Stimulated activated naive CD8-positive, alpha-beta T cell treated with anti-CD3 and anti-CD28 coated beads, Interleukin-15, amount 100 ng/mL, for 72 hours (primary cell): ENCODE results near the gene TRIP12.
A peak's percentile ranks its signal among the peaks of the same experiment; 100 is the strongest.
"Not testable (repeated sequence)": the region's sequence is repeated elsewhere in the genome, so short reads cannot be mapped to it uniquely, and the experiment has no call there.

Experiments
- ATAC-seq: fragments of 150-1000 bp; cut with Tn5 transposase; 2 replicates; pipeline ENCODE4 v1.10.0; 2021; ENCODE audit warnings: mild to moderate bottlenecking, moderate library complexity
- DNase-seq, 2 donors: peaks; one replicate each; pipeline ENCODE4 v3.0.0; 2021 to 2022
- H3K27ac Mint-ChIP-seq, 2 donors: one replicate each; pipeline ENCODE4 v1.8.0; 2022; ENCODE audit warnings: mild to moderate bottlenecking in 2 of 2, mixed read lengths in 2 of 2, moderate library complexity in 2 of 2
- H3K27me3 Mint-ChIP-seq: one replicate; pipeline ENCODE4 v1.8.0; 2022; ENCODE audit warnings: mixed read lengths
- H3K4me1 Mint-ChIP-seq: one replicate; pipeline ENCODE4 v1.8.0; 2022; ENCODE audit warnings: mild to moderate bottlenecking, mixed read lengths
- H3K4me3 Mint-ChIP-seq, 2 donors: one replicate each; pipeline ENCODE4 v1.8.0; 2022; ENCODE audit warnings: mild to moderate bottlenecking in 2 of 2, mixed read lengths in 2 of 2, moderate library complexity in 1 of 2
- H3K9me3 Mint-ChIP-seq, 2 donors: one replicate each; pipeline ENCODE4 v1.8.0; 2022; ENCODE audit warnings: mixed read lengths in 2 of 2

TRIP12 gene

GRCh38 chr2:229786289-229786688, 135.5 kb downstream of the TRIP12 start:
- H3K27me3 Mint-ChIP-seq, H3K9me3 Mint-ChIP-seq, ATAC-seq, H3K27ac Mint-ChIP-seq, H3K4me3 Mint-ChIP-seq, H3K4me1 Mint-ChIP-seq, DNase-seq: not testable (repeated sequence)

GRCh38 chr2:229784791-229785190, 137.0 kb downstream of the TRIP12 start:
- no peak overlapping the region for H3K27ac Mint-ChIP-seq
- no peaks in the 10 kb centered on the region for H3K9me3 Mint-ChIP-seq
- no peak for DNase-seq
- peaks cover 6% of the 10 kb centered on the region for H3K4me1 Mint-ChIP-seq
- no peaks in the 10 kb centered on the region for H3K27me3 Mint-ChIP-seq
- no peak overlapping the region for H3K4me3 Mint-ChIP-seq
- no peak for ATAC-seq

GRCh38 chr2:229783108-229783721, 138.6 kb downstream of the TRIP12 start:
- ATAC-seq = no peak
- no peak overlapping the region for H3K4me3 Mint-ChIP-seq
- peaks cover 6% of the 10 kb centered on the region for H3K4me1 Mint-ChIP-seq
- H3K27ac Mint-ChIP-seq = peak overlapping the region in 1 of 2 donors; percentile 62
- H3K9me3 Mint-ChIP-seq = no peaks in the 10 kb centered on the region
- H3K27me3 Mint-ChIP-seq = no peaks in the 10 kb centered on the region
- DNase-seq = no peak

GRCh38 chr2:229780856-229781773, 140.7 kb downstream of the TRIP12 start:
- no peak overlapping the region for H3K27ac Mint-ChIP-seq
- peak; percentile 66 for ATAC-seq
- H3K27me3 Mint-ChIP-seq = no peaks in the 10 kb centered on the region
- H3K4me3 Mint-ChIP-seq = no peak overlapping the region
- H3K9me3 Mint-ChIP-seq = no peaks in the 10 kb centered on the region
- DNase-seq = no peak
- H3K4me1 Mint-ChIP-seq = peaks cover 19% of the 10 kb centered on the region

- no peaks in the 10 kb centered on the region for H3K9me3 Mint-ChIP-seq
- peaks cover 26% of the 10 kb centered on the region for H3K4me1 Mint-ChIP-seq
- DNase-seq (no peak), ATAC-seq (no peak)
- H3K27ac Mint-ChIP-seq = peak overlapping the region in 1 of 2 donors; percentile 34
- H3K27me3 Mint-ChIP-seq = no peaks in the 10 kb centered on the region
- no peak overlapping the region for H3K4me3 Mint-ChIP-seq
Observed at GRCh38 chr2:229779650-229780049, 142.2 kb downstream of the TRIP12 start.

- Mint-ChIP-seq H3K27me3 (no peaks in the 10 kb centered on the region), H3K9me3 (no peaks in the 10 kb centered on the region), H3K4me1 (peaks cover 26% of the 10 kb centered on the region), H3K27ac (no peak overlapping the region), H3K4me3 (no peak overlapping the region)
- ATAC-seq (no peak), DNase-seq (no peak)
Observed at GRCh38 chr2:229777716-229778115, 144.1 kb downstream of the TRIP12 start.

GRCh38 chr2:229775614-229776313, 146.0 kb downstream of the TRIP12 start:
- no peak for DNase-seq
- H3K4me3 Mint-ChIP-seq = no peak overlapping the region
- H3K27ac Mint-ChIP-seq = no peak overlapping the region
- no peaks in the 10 kb centered on the region for H3K9me3 Mint-ChIP-seq
- no peaks in the 10 kb centered on the region for H3K27me3 Mint-ChIP-seq
- H3K4me1 Mint-ChIP-seq = peaks cover 25% of the 10 kb centered on the region
- no peak for ATAC-seq

GRCh38 chr2:229774237-229774636, 147.6 kb downstream of the TRIP12 start:
- ATAC-seq (no peak), DNase-seq (no peak)
- H3K4me1 Mint-ChIP-seq = peaks cover 20% of the 10 kb centered on the region
- H3K9me3 Mint-ChIP-seq = no peaks in the 10 kb centered on the region
- no peaks in the 10 kb centered on the region for H3K27me3 Mint-ChIP-seq
- H3K27ac Mint-ChIP-seq = no peak overlapping the region
- H3K4me3 Mint-ChIP-seq = no peak overlapping the region

GRCh38 chr2:229768235-229768634, 153.6 kb downstream of the TRIP12 start:
- ATAC-seq (no peak), DNase-seq (no peak)
- Mint-ChIP-seq H3K27me3 (no peaks in the 10 kb centered on the region), H3K4me1 (no peaks in the 10 kb centered on the region), H3K9me3 (no peaks in the 10 kb centered on the region), H3K4me3 (no peak overlapping the region), H3K27ac (no peak overlapping the region)

- H3K4me3 Mint-ChIP-seq = no peak overlapping the region
- H3K4me1 Mint-ChIP-seq = no peaks in the 10 kb centered on the region
- no peaks in the 10 kb centered on the region for H3K27me3 Mint-ChIP-seq
- H3K9me3 Mint-ChIP-seq = no peaks in the 10 kb centered on the region
- DNase-seq (no peak), ATAC-seq (no peak)
- no peak overlapping the region for H3K27ac Mint-ChIP-seq
Observed at GRCh38 chr2:229765721-229766120, 156.1 kb downstream of the TRIP12 start.

- H3K4me1 Mint-ChIP-seq = no peaks in the 10 kb centered on the region
- no peak overlapping the region for H3K27ac Mint-ChIP-seq
- ATAC-seq = no peak
- no peak overlapping the region for H3K4me3 Mint-ChIP-seq
- no peak for DNase-seq
- H3K27me3 Mint-ChIP-seq = no peaks in the 10 kb centered on the region
- no peaks in the 10 kb centered on the region for H3K9me3 Mint-ChIP-seq
Observed at GRCh38 chr2:229761663-229762062, 160.1 kb downstream of the TRIP12 start.

GRCh38 chr2:229757462-229757861, 164.3 kb downstream of the TRIP12 start:
- H3K4me3 Mint-ChIP-seq, DNase-seq, H3K27me3 Mint-ChIP-seq, H3K9me3 Mint-ChIP-seq, ATAC-seq, H3K4me1 Mint-ChIP-seq: not testable (repeated sequence)
- peak overlapping the region in 1 of 2 donors; percentile 91 for H3K27ac Mint-ChIP-seq

- Mint-ChIP-seq H3K4me3 (no peak overlapping the region), H3K27ac (no peak overlapping the region), H3K4me1 (peaks cover 5% of the 10 kb centered on the region), H3K27me3 (no peaks in the 10 kb centered on the region), H3K9me3 (no peaks in the 10 kb centered on the region)
- DNase-seq (no peak), ATAC-seq (no peak)
Observed at GRCh38 chr2:229752970-229753729, 168.7 kb downstream of the TRIP12 start.

GRCh38 chr2:229749779-229750178, 172.0 kb downstream of the TRIP12 start:
- peaks cover 5% of the 10 kb centered on the region for H3K4me1 Mint-ChIP-seq
- H3K27ac Mint-ChIP-seq = peak overlapping the region; percentile 26 to 59
- H3K27me3 Mint-ChIP-seq = no peaks in the 10 kb centered on the region
- H3K4me3 Mint-ChIP-seq = no peak overlapping the region
- DNase-seq (no peak), ATAC-seq (no peak)
- H3K9me3 Mint-ChIP-seq = no peaks in the 10 kb centered on the region

- peaks cover 5% of the 10 kb centered on the region for H3K4me1 Mint-ChIP-seq
- H3K27ac Mint-ChIP-seq = peak overlapping the region in 1 of 2 donors; percentile 78
- DNase-seq = no peak
- H3K9me3 Mint-ChIP-seq = no peaks in the 10 kb centered on the region
- H3K27me3 Mint-ChIP-seq = no peaks in the 10 kb centered on the region
- ATAC-seq = no peak
- H3K4me3 Mint-ChIP-seq = no peak overlapping the region
Observed at GRCh38 chr2:229748950-229749349, 172.9 kb downstream of the TRIP12 start.
